Activated CD4-positive, alpha-beta memory T cell treated with anti-CD3 and anti-CD28 coated beads for 36 hours (primary cell): ENCODE data around the gene CBFA2T3. TPM values are rescaled to one million over a fixed set of nuclear protein-coding genes. Genes with fewer than 3 reads are reported as not detected.

Experiments used
- CTCF ChIA-PET: fragments of 350-600 bp; sonication (Branson Sonifier 250); formaldehyde crosslinking; loops from one replicate; lab custom pipeline; 2021; ENCODE audit warnings: antibody characterized with exemption, inconsistent platforms; lab: Charles Lee
- POLR2A ChIA-PET: fragments of 350-600 bp; sonication (Branson Sonifier 250); formaldehyde crosslinking; loops from one replicate; lab custom pipeline; 2021; ENCODE audit warnings: antibody characterized with exemption; lab: Charles Lee
- DNase-seq: peaks from one replicate; pipeline ENCODE4 v3.0.0-alpha.2; 2020
- H3K27ac Mint-ChIP-seq: one replicate; pipeline ENCODE4 v1.8.0; 2021; ENCODE audit warnings: mixed read lengths
- H3K27me3 Mint-ChIP-seq: one replicate; pipeline ENCODE4 v1.8.0; 2021; ENCODE audit warnings: mixed read lengths
- H3K36me3 Mint-ChIP-seq: one replicate; pipeline ENCODE4 v1.8.0; 2021; ENCODE audit warnings: mixed read lengths
- H3K4me1 Mint-ChIP-seq: one replicate; pipeline ENCODE4 v1.8.0; 2021; ENCODE audit warnings: low read depth, mixed read lengths
- H3K4me3 Mint-ChIP-seq: one replicate; pipeline ENCODE4 v1.8.0; 2021; ENCODE audit warnings: mild to moderate bottlenecking, mixed read lengths
- H3K9me3 Mint-ChIP-seq: one replicate; pipeline ENCODE4 v1.8.0; 2021; ENCODE audit warnings: mixed read lengths
- intact Hi-C: fragments of 100-400 bp; cut with micrococcal nuclease; formaldehyde crosslinking; loops from one replicate; pipeline ENCODE4 v1.15.1; 2023
- total RNA-seq, 2 experiments: library from RNA; stranded (reverse); gene quantifications; one replicate each; pipeline ENCODE4 v1.2.3, GENCODE V29; 2021

CBFA2T3 gene
- under 1 TPM in 1 of 2 experiments, not detected in 1; 0.12 TPM for total RNA-seq

GRCh38 chr16:88977018-88977811, at the start of gene CBFA2T3:
TSS of gene CBFA2T3 (minus strand) at chr16:88977207. CDS start at chr16:88976807, 400 bp downstream.
- ChIA-PET POLR2A (no interaction called here), CTCF (no interaction called here)
- peaks cover 23% of the 10 kb centered on the region for H3K27me3 Mint-ChIP-seq
- DNase-seq = no peak
- H3K27ac Mint-ChIP-seq = no peak within 1 kb of the TSS
- no peaks in the 10 kb centered on the region for H3K9me3 Mint-ChIP-seq
- no peak within 1 kb of the TSS for H3K4me3 Mint-ChIP-seq
- H3K4me1 Mint-ChIP-seq = no peaks in the 10 kb centered on the region
- H3K36me3 Mint-ChIP-seq = no peaks in the 10 kb centered on the region
- intact Hi-C loops = no loop called here

GRCh38 chr16:89026121-89026612, 49.2 kb upstream of the CBFA2T3 start:
- Mint-ChIP-seq H3K27me3 (no peaks in the 10 kb centered on the region), H3K36me3 (peaks cover 10% of the 10 kb centered on the region), H3K27ac (peak overlapping the region; percentile 89), H3K4me3 (no peak overlapping the region), H3K9me3 (peaks cover 23% of the 10 kb centered on the region), H3K4me1 (peaks cover 23% of the 10 kb centered on the region)
- POLR2A ChIA-PET = no interaction called here
- CTCF ChIA-PET = no interaction called here
- intact Hi-C loops = loop anchor here (2.0 to 10.0 kb wide), 3 partner anchors 71 to 479 kb away; partner anchors contain the start of genes SPG7 and ZNF778
- peak; percentile 81 for DNase-seq

GRCh38 chr16:89025636-89026035, 48.6 kb upstream of the CBFA2T3 start:
- peak overlapping the region; percentile 89 for H3K27ac Mint-ChIP-seq
- POLR2A ChIA-PET = no interaction called here
- H3K36me3 Mint-ChIP-seq = peaks cover 10% of the 10 kb centered on the region
- CTCF ChIA-PET = no interaction called here
- no peak overlapping the region for H3K4me3 Mint-ChIP-seq
- H3K9me3 Mint-ChIP-seq = peaks cover 20% of the 10 kb centered on the region
- no peaks in the 10 kb centered on the region for H3K27me3 Mint-ChIP-seq
- DNase-seq = no peak
- intact Hi-C loops = loop anchor here (2.0 to 10.0 kb wide), 3 partner anchors 71 to 479 kb away; partner anchors contain the start of genes SPG7 and ZNF778
- H3K4me1 Mint-ChIP-seq = peaks cover 23% of the 10 kb centered on the region

GRCh38 chr16:89024546-89025060, 47.6 kb upstream of the CBFA2T3 start:
- peaks cover 30% of the 10 kb centered on the region for H3K4me1 Mint-ChIP-seq
- no peak overlapping the region for H3K27ac Mint-ChIP-seq
- ChIA-PET CTCF (interaction anchor here (1.0 kb wide), 1 partner anchor 209 kb away, joined by 3 read pairs; no protein-coding TSS in a partner anchor), POLR2A (interaction anchor here (0.9 kb wide), 1 partner anchor 212 kb away, joined by 3 read pairs; no protein-coding TSS in a partner anchor)
- no peak overlapping the region for H3K4me3 Mint-ChIP-seq
- H3K36me3 Mint-ChIP-seq = peaks cover 10% of the 10 kb centered on the region
- DNase-seq = no peak
- intact Hi-C loops = loop anchor here (10.0 kb wide), 1 partner anchor 480 kb away; the partner anchor contains the start of gene SPG7
- H3K27me3 Mint-ChIP-seq = no peaks in the 10 kb centered on the region
- H3K9me3 Mint-ChIP-seq = peaks cover 20% of the 10 kb centered on the region

- intact Hi-C loops = loop anchor here (10.0 kb wide), 1 partner anchor 481 kb away; the partner anchor contains the start of gene SPG7
- peaks cover 20% of the 10 kb centered on the region for H3K9me3 Mint-ChIP-seq
- ChIA-PET CTCF (interaction anchor here (1.0 kb wide), 1 partner anchor 208 kb away, joined by 3 read pairs; no protein-coding TSS in a partner anchor), POLR2A (no interaction called here)
- H3K36me3 Mint-ChIP-seq = peaks cover 10% of the 10 kb centered on the region
- H3K27me3 Mint-ChIP-seq = no peaks in the 10 kb centered on the region
- peaks cover 30% of the 10 kb centered on the region for H3K4me1 Mint-ChIP-seq
- no peak overlapping the region for H3K4me3 Mint-ChIP-seq
- no peak for DNase-seq
- no peak overlapping the region for H3K27ac Mint-ChIP-seq
These were observed 46.9 kb upstream of the CBFA2T3 start for GRCh38 chr16:89023621-89024511.

- no peaks in the 10 kb centered on the region for H3K27me3 Mint-ChIP-seq
- no peak for DNase-seq
- H3K27ac Mint-ChIP-seq = no peak overlapping the region
- ChIA-PET POLR2A (no interaction called here), CTCF (no interaction called here)
- no peak overlapping the region for H3K4me3 Mint-ChIP-seq
- H3K4me1 Mint-ChIP-seq = peaks cover 30% of the 10 kb centered on the region
- H3K36me3 Mint-ChIP-seq = peaks cover 10% of the 10 kb centered on the region
- peaks cover 20% of the 10 kb centered on the region for H3K9me3 Mint-ChIP-seq
- intact Hi-C loops = loop anchor here (10.0 kb wide), 1 partner anchor 482 kb away; the partner anchor contains the start of gene SPG7
These were observed 46.1 kb upstream of the CBFA2T3 start for GRCh38 chr16:89023151-89023551.

GRCh38 chr16:89022051-89022836, 45.2 kb upstream of the CBFA2T3 start:
- no peak overlapping the region for H3K27ac Mint-ChIP-seq
- H3K4me3 Mint-ChIP-seq = no peak overlapping the region
- H3K4me1 Mint-ChIP-seq = peaks cover 27% of the 10 kb centered on the region
- ChIA-PET POLR2A (no interaction called here), CTCF (no interaction called here)
- peaks cover 16% of the 10 kb centered on the region for H3K9me3 Mint-ChIP-seq
- no peak for DNase-seq
- no peaks in the 10 kb centered on the region for H3K27me3 Mint-ChIP-seq
- intact Hi-C loops = loop anchor here (10.0 kb wide), 1 partner anchor 483 kb away; the partner anchor contains the start of gene SPG7
- H3K36me3 Mint-ChIP-seq = peaks cover 8% of the 10 kb centered on the region

- Mint-ChIP-seq H3K27me3 (no peaks in the 10 kb centered on the region), H3K4me3 (no peak overlapping the region), H3K36me3 (peaks cover 2% of the 10 kb centered on the region), H3K4me1 (peaks cover 17% of the 10 kb centered on the region), H3K9me3 (peaks cover 6% of the 10 kb centered on the region), H3K27ac (peak overlapping the region; percentile 2)
- ChIA-PET POLR2A (no interaction called here), CTCF (interaction anchor here (0.9 kb wide), 1 partner anchor 169 kb away, joined by 3 read pairs; no protein-coding TSS in a partner anchor)
- intact Hi-C loops = loop anchor here (10.0 kb wide), 1 partner anchor 484 kb away; the partner anchor contains the start of gene SPG7
- no peak for DNase-seq
These were observed 44.1 kb upstream of the CBFA2T3 start for GRCh38 chr16:89020925-89021595.

- Mint-ChIP-seq H3K27me3 (no peaks in the 10 kb centered on the region), H3K9me3 (peaks cover 4% of the 10 kb centered on the region), H3K36me3 (peaks cover 2% of the 10 kb centered on the region), H3K27ac (peak overlapping the region; percentile 2), H3K4me3 (no peak overlapping the region), H3K4me1 (peaks cover 15% of the 10 kb centered on the region)
- DNase-seq = peak; percentile 53
- intact Hi-C loops = loop anchor here (10.0 kb wide), 1 partner anchor 485 kb away; the partner anchor contains the start of gene SPG7
- POLR2A ChIA-PET = interaction anchor here (0.8 kb wide), 1 partner anchor 77 kb away, joined by 3 read pairs; no protein-coding TSS in a partner anchor
- CTCF ChIA-PET = interaction anchor here (0.9 kb wide), 1 partner anchor 169 kb away, joined by 3 read pairs; no protein-coding TSS in a partner anchor
These were observed 43.3 kb upstream of the CBFA2T3 start for GRCh38 chr16:89020068-89020924.

GRCh38 chr16:89019511-89019910, 42.5 kb upstream of the CBFA2T3 start:
- no peaks in the 10 kb centered on the region for H3K27me3 Mint-ChIP-seq
- CTCF ChIA-PET = no interaction called here
- no peak for DNase-seq
- H3K4me3 Mint-ChIP-seq = no peak overlapping the region
- peaks cover 10% of the 10 kb centered on the region for H3K4me1 Mint-ChIP-seq
- H3K27ac Mint-ChIP-seq = no peak overlapping the region
- POLR2A ChIA-PET = no interaction called here
- intact Hi-C loops = no loop called here
- no peaks in the 10 kb centered on the region for H3K9me3 Mint-ChIP-seq
- no peaks in the 10 kb centered on the region for H3K36me3 Mint-ChIP-seq
